A549 (cell line): ENCODE data around the gene GUCY1A1. TPM values are rescaled to one million over a fixed set of nuclear protein-coding genes. Genes with fewer than 3 reads are reported as not detected.

Experiments used
- ATAC-seq, 2 experiments: fragments of 200-7000 bp in 1 of 2; fragments of >200 bp in 1 of 2; cut with Nextera tagmentation in 1 of 2; cut with Tn5 transposase in 1 of 2; 3 replicates each; pipeline versions ENCODE4 v1.8.0 to v1.9.1; 2018 to 2020; ENCODE audit warnings: mild to moderate bottlenecking in 1 of 2, moderate library complexity in 1 of 2
- CTCF ChIA-PET: fragments of 300-600 bp; sonication (Branson Sonifier 250); formaldehyde crosslinking; extraction: SDS; loops from one replicate; lab custom pipeline; 2021; ENCODE audit warnings: antibody characterized with exemption, inconsistent platforms; lab: Yijun Ruan, JAX
- POLR2A ChIA-PET: fragments of 350-600 bp; formaldehyde crosslinking; extraction: SDS; loops from one replicate; lab custom pipeline; 2021; ENCODE audit warnings: antibody characterized with exemption, inconsistent platforms; lab: Yijun Ruan, JAX
- DNase-seq, 2 experiments: peaks; one replicate each; pipeline versions ENCODE4 v3.0.0 to v3.0.0-alpha.2; 2011 to 2016; ENCODE audit warnings: low read depth in 1 of 2, low spot score in 1 of 2
- FAIRE-seq: peaks from 2 replicates; lab custom pipeline; 2011; peaks lifted over from hg19 to GRCh38; lab: Jason Lieb, UNC
- H3K27ac ChIP-seq, 2 experiments: fragments of >200 bp; sonication (Bioruptor Twin); formaldehyde crosslinking; 3 replicates each; pipeline ENCODE4 v1.5.1; 2016 to 2017
- H3K4me1 ChIP-seq: fragments of >200 bp; sonication (Bioruptor Twin); formaldehyde crosslinking; 3 replicates; pipeline ENCODE4 v1.6.1; 2016
- H3K4me2 ChIP-seq: fragments of >200 bp; sonication (Bioruptor Twin); formaldehyde crosslinking; 3 replicates; pipeline ENCODE4 v1.6.1; 2016
- H3K4me3 ChIP-seq: fragments of >200 bp; sonication (Bioruptor Twin); formaldehyde crosslinking; 3 replicates; pipeline ENCODE4 v1.5.1; 2016
- H3K9me3 ChIP-seq: fragments of >200 bp; sonication (Bioruptor Twin); formaldehyde crosslinking; 3 replicates; pipeline ENCODE4 v1.6.1; 2016
- CBX8 ChIP-seq: fragments of 200-600 bp; sonication (generic); IDR thresholded peaks from 2 replicates; pipeline ENCODE4 v1.6.1; 2016
- CEBPB ChIP-seq, 2 experiments: fragments of >200 bp in 1 of 2; sonication (Bioruptor Twin) in 1 of 2; formaldehyde crosslinking in 1 of 2; IDR thresholded peaks; 2 replicates each; pipeline ENCODE4 v1.6.1; 2012 to 2016
- CHD4 ChIP-seq: fragments of 200-600 bp; sonication (generic); IDR thresholded peaks from 2 replicates; pipeline ENCODE4 v1.6.1; 2016; ENCODE audit warnings: antibody characterized with exemption, mild to moderate bottlenecking, borderline replicate concordance
- HEYL ChIP-seq: fragments of 250-450 bp; sonication (Bioruptor Pico); IDR thresholded peaks from 2 replicates; pipeline ENCODE4 v1.8.0; 2021; ENCODE audit warnings: mild to moderate bottlenecking, moderate library complexity
- KDM5A ChIP-seq: fragments of 200-600 bp; sonication (generic); IDR thresholded peaks from 2 replicates; pipeline ENCODE4 v1.6.1; 2016; ENCODE audit warnings: antibody characterized with exemption, mild to moderate bottlenecking
- MAZ ChIP-seq: fragments of 150-350 bp; IDR thresholded peaks from 2 replicates; pipeline ENCODE4 v1.6.1; 2014; ENCODE audit warnings: antibody characterized with exemption, low read depth, low read length, borderline replicate concordance
- MYC ChIP-seq: IDR thresholded peaks from 2 replicates; pipeline ENCODE4 v1.6.1; 2012; ENCODE audit warnings: mild to moderate bottlenecking, inconsistent platforms, low read length, improper control_type of control experiment, borderline replicate concordance
- NFE2L2 ChIP-seq: fragments of 150-350 bp; conservative IDR thresholded peaks from 2 replicates; pipeline ENCODE4 v1.6.1; 2014; ENCODE audit warnings: low read length
- PHF8 ChIP-seq: fragments of 200-600 bp; sonication (generic); IDR thresholded peaks from 2 replicates; pipeline ENCODE4 v1.6.1; 2016; ENCODE audit warnings: low read depth, mild to moderate bottlenecking, antibody characterized with exemption, moderate library complexity, borderline replicate concordance
- ZC3H11A ChIP-seq: fragments of 450-650 bp; IDR thresholded peaks from 2 replicates; pipeline ENCODE4 v1.6.1; 2014; ENCODE audit warnings: antibody characterized with exemption, mild to moderate bottlenecking
- ZSCAN20 ChIP-seq: fragments of 250-450 bp; sonication (Bioruptor Pico); IDR thresholded peaks from 2 replicates; pipeline ENCODE4 v1.8.0; 2022; ENCODE audit warnings: mild to moderate bottlenecking, moderate library complexity
- WGBS: methylation state at CpG from one replicate; pipeline ENCODE4 v1.1.6; 2017; ENCODE audit errors: missing lambda C conversion rate; 5-methylcytosine and 5-hydroxymethylcytosine counted together
- polyA plus RNA-seq, 4 experiments: library from polyadenylated mRNA; depleted of rRNA in 3 of 4; stranded (reverse); fragments of >200 nt; fragmentation: RNase III in 1 of 4; extraction: RNeasy Plus Mini Kit Qiagen cat#74134 plus additional on column Dnase treatment in 1 of 4; gene quantifications; 2 replicates in 3 of 4; 3 replicates in 1 of 4; pipeline ENCODE4 v1.2.3, GENCODE V29; 2011 to 2017
- TF ChIP-seq, protein P1 (sequence below): fragments of 200-600 bp; sonication (generic); IDR thresholded peaks from 2 replicates; pipeline ENCODE4 v1.6.1; 2016; ENCODE audit warnings: antibody characterized with exemption, mild to moderate bottlenecking, moderate library complexity
- TF ChIP-seq, protein P2 (sequence below): fragments of 450-650 bp; IDR thresholded peaks from 2 replicates; pipeline ENCODE4 v1.6.1; 2014; ENCODE audit warnings: antibody characterized with exemption
- TF ChIP-seq, protein P3 (sequence below): fragments of >200 bp; sonication (Bioruptor Twin); formaldehyde crosslinking; IDR thresholded peaks from 3 replicates; pipeline ENCODE4 v1.6.1; 2016
- TF ChIP-seq, protein P4 (sequence below): IDR thresholded peaks from 2 replicates; pipeline ENCODE4 v1.6.1; 2012
- TF ChIP-seq, protein P5 (sequence below): fragments of 250-450 bp; sonication (Bioruptor Pico); IDR thresholded peaks from 2 replicates; pipeline ENCODE4 v1.5.0; 2021; ENCODE audit warnings: mild to moderate bottlenecking, moderate library complexity, borderline replicate concordance

Gene GUCY1A1
- polyA plus RNA-seq, 2 of the 4 experiments (the other 2 are of a cell fraction), result not detected

DNA sequence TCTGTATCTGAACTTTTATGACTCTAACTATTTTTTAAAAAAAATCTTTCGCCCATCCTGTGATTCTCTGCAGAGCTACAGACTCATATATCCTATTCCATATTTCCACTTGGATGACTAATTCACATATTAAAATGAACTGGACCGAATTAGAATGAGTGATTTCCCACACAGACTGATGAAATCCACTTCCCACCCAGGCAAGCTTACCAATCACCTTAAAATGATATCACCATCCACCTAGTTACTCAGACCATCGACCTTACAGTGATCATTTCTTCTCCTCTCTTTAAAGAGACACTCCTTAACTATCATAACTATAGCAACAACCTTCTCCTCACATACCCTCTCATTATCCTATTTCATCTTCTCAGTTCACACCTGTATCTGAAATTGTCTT is 58.1 kb downstream of the GUCY1A1 start (continued):
- TF ChIP-seq, protein P1, sequence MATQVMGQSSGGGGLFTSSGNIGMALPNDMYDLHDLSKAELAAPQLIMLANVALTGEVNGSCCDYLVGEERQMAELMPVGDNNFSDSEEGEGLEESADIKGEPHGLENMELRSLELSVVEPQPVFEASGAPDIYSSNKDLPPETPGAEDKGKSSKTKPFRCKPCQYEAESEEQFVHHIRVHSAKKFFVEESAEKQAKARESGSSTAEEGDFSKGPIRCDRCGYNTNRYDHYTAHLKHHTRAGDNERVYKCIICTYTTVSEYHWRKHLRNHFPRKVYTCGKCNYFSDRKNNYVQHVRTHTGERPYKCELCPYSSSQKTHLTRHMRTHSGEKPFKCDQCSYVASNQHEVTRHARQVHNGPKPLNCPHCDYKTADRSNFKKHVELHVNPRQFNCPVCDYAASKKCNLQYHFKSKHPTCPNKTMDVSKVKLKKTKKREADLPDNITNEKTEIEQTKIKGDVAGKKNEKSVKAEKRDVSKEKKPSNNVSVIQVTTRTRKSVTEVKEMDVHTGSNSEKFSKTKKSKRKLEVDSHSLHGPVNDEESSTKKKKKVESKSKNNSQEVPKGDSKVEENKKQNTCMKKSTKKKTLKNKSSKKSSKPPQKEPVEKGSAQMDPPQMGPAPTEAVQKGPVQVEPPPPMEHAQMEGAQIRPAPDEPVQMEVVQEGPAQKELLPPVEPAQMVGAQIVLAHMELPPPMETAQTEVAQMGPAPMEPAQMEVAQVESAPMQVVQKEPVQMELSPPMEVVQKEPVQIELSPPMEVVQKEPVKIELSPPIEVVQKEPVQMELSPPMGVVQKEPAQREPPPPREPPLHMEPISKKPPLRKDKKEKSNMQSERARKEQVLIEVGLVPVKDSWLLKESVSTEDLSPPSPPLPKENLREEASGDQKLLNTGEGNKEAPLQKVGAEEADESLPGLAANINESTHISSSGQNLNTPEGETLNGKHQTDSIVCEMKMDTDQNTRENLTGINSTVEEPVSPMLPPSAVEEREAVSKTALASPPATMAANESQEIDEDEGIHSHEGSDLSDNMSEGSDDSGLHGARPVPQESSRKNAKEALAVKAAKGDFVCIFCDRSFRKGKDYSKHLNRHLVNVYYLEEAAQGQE, result no peak
- TF ChIP-seq PHF8 (no peak), CBX8 (no peak), CEBPB (IDR thresholded peaks at IDR 0.05) (no peak), KDM5A (no peak), NFE2L2 (no peak)
- TF ChIP-seq, protein P2, sequence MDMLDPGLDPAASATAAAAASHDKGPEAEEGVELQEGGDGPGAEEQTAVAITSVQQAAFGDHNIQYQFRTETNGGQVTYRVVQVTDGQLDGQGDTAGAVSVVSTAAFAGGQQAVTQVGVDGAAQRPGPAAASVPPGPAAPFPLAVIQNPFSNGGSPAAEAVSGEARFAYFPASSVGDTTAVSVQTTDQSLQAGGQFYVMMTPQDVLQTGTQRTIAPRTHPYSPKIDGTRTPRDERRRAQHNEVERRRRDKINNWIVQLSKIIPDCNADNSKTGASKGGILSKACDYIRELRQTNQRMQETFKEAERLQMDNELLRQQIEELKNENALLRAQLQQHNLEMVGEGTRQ, result no peak

DNA sequence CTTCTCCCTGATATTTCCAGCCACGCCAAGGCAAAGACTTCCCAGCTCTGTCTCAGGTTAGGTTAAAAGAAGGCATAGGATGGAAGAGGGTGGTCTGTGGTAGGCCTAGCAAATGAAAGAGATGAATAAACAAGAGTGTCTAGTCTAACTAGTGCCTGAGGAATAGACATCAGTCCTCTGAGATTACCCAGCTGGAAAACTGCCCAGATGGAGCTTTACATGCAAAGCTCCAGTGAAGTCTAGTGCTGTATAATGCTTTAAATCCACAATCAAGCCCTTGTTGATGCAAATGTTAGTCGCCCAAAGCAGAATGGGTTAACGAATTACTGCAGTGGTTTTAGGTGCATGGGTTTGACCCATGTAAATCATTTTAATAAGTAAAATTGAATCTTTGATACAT is 67.4 kb downstream of the GUCY1A1 start:
- no peak for DNase-seq
- Histone ChIP-seq H3K4me3 (no peak overlapping the region), H3K9me3 (no peaks in the 10 kb centered on the region), H3K4me1 (no peaks in the 10 kb centered on the region), H3K4me2 (no peak overlapping the region), H3K27ac (no peak overlapping the region)
- WGBS, result 14% methylated on average over 3 of the region's 3 CpGs
- no peak for FAIRE-seq
- no peak for ATAC-seq
- no peak for TF ChIP-seq MYC
- TF ChIP-seq, protein P3, sequence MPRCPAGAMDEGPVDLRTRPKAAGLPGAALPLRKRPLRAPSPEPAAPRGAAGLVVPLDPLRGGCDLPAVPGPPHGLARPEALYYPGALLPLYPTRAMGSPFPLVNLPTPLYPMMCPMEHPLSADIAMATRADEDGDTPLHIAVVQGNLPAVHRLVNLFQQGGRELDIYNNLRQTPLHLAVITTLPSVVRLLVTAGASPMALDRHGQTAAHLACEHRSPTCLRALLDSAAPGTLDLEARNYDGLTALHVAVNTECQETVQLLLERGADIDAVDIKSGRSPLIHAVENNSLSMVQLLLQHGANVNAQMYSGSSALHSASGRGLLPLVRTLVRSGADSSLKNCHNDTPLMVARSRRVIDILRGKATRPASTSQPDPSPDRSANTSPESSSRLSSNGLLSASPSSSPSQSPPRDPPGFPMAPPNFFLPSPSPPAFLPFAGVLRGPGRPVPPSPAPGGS, result no peak
- TF ChIP-seq, protein P2, result no peak
- TF ChIP-seq, protein P4, sequence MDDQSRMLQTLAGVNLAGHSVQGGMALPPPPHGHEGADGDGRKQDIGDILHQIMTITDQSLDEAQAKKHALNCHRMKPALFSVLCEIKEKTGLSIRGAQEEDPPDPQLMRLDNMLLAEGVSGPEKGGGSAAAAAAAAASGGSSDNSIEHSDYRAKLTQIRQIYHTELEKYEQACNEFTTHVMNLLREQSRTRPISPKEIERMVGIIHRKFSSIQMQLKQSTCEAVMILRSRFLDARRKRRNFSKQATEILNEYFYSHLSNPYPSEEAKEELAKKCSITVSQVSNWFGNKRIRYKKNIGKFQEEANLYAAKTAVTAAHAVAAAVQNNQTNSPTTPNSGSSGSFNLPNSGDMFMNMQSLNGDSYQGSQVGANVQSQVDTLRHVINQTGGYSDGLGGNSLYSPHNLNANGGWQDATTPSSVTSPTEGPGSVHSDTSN, result no peak
- no peak for TF ChIP-seq HEYL (CRISPR knock-in tag)
- TF ChIP-seq MAZ, result no peak
- TF ChIP-seq CHD4, result no peak
- TF ChIP-seq ZSCAN20 (CRISPR knock-in tag), result no peak
- TF ChIP-seq, protein P5, sequence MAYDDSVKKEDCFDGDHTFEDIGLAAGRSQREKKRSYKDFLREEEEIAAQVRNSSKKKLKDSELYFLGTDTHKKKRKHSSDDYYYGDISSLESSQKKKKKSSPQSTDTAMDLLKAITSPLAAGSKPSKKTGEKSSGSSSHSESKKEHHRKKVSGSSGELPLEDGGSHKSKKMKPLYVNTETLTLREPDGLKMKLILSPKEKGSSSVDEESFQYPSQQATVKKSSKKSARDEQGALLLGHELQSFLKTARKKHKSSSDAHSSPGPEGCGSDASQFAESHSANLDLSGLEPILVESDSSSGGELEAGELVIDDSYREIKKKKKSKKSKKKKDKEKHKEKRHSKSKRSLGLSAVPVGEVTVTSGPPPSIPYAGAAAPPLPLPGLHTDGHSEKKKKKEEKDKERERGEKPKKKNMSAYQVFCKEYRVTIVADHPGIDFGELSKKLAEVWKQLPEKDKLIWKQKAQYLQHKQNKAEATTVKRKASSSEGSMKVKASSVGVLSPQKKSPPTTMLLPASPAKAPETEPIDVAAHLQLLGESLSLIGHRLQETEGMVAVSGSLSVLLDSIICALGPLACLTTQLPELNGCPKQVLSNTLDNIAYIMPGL, result no peak
- TF ChIP-seq ZC3H11A, result no peak
- POLR2A ChIA-PET, result no interaction called here
- CTCF ChIA-PET, result interaction anchor here (0.7 kb wide), 1 partner anchor 1810 kb away, joined by 4 read pairs; no protein-coding TSS in a partner anchor
